ENCODE results near the gene CCR3. TPM values are rescaled to one million over a fixed set of nuclear protein-coding genes. Genes with fewer than 3 reads are reported as not detected.

The CCR3 gene
- total and polyA plus RNA-seq, 2 donors from 2014 or later, result not detected

GRCh38 chr3:46314517-46314916 lies 72.3 kb downstream of the CCR3 start:
- no peak for FAIRE-seq
- H3K36me3 ChIP-seq (ENCODE audit: control insufficient read depth in 2 of 3, insufficient read depth in 3 of 3, low read length in 3 of 3), result no peaks in the 10 kb centered on the region

GRCh38 chr3:46316206-46316605 lies 73.9 kb downstream of the CCR3 start:
- TF ChIP-seq, protein P1, sequence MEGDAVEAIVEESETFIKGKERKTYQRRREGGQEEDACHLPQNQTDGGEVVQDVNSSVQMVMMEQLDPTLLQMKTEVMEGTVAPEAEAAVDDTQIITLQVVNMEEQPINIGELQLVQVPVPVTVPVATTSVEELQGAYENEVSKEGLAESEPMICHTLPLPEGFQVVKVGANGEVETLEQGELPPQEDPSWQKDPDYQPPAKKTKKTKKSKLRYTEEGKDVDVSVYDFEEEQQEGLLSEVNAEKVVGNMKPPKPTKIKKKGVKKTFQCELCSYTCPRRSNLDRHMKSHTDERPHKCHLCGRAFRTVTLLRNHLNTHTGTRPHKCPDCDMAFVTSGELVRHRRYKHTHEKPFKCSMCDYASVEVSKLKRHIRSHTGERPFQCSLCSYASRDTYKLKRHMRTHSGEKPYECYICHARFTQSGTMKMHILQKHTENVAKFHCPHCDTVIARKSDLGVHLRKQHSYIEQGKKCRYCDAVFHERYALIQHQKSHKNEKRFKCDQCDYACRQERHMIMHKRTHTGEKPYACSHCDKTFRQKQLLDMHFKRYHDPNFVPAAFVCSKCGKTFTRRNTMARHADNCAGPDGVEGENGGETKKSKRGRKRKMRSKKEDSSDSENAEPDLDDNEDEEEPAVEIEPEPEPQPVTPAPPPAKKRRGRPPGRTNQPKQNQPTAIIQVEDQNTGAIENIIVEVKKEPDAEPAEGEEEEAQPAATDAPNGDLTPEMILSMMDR (IDR thresholded peaks at IDR 0.05; ENCODE audit: borderline replicate concordance, extremely low read depth, insufficient read depth), result no peak
- Histone ChIP-seq H3K9ac (ENCODE audit: low read length in 3 of 3) (no peak overlapping the region), H3K36me3 (ENCODE audit: control insufficient read depth in 2 of 3, insufficient read depth in 3 of 3, low read length in 3 of 3) (no peaks in the 10 kb centered on the region), H3K27me3 (ENCODE audit: control insufficient read depth, insufficient read depth, low read length) (no peaks in the 10 kb centered on the region), H3K27ac (ENCODE audit: low read depth in 2 of 2, low read length in 2 of 2) (no peak overlapping the region), H3K9me3 (ENCODE audit: control insufficient read depth in 2 of 3, insufficient read depth in 1 of 3, low read length in 3 of 3) (no peaks in the 10 kb centered on the region), H3K4me1 (ENCODE audit: control insufficient read depth in 2 of 3, insufficient read depth in 2 of 3, low read depth in 1 of 3, low read length in 3 of 3) (no peaks in the 10 kb centered on the region), H3K4me3 (ENCODE audit: low read length in 3 of 3) (no peak overlapping the region)
- intact Hi-C loops (cut with DNase I), result no loop called here
- FAIRE-seq (no peak), DNase-seq (no peak)

More at GRCh38 chr3:46314517-46314916, 72.3 kb downstream of the CCR3 start:
- Histone ChIP-seq H3K27me3 (ENCODE audit: control insufficient read depth, insufficient read depth, low read length) (no peaks in the 10 kb centered on the region), H3K9me3 (ENCODE audit: control insufficient read depth in 2 of 3, insufficient read depth in 1 of 3, low read length in 3 of 3) (no peaks in the 10 kb centered on the region), H3K9ac (ENCODE audit: low read length in 3 of 3) (no peak overlapping the region), H3K4me1 (ENCODE audit: control insufficient read depth in 2 of 3, insufficient read depth in 2 of 3, low read depth in 1 of 3, low read length in 3 of 3) (no peaks in the 10 kb centered on the region), H3K4me3 (ENCODE audit: low read length in 3 of 3) (no peak overlapping the region), H3K27ac (ENCODE audit: low read depth in 2 of 2, low read length in 2 of 2) (no peak overlapping the region)
- TF ChIP-seq, protein P1 (IDR thresholded peaks at IDR 0.05; ENCODE audit: borderline replicate concordance, extremely low read depth, insufficient read depth), result no peak
- DNase-seq, result no peak
- intact Hi-C loops (cut with DNase I), result no loop called here

Other genes with a start within 250 kb of the CCR3 start
- gene FYCO1, start 246.6 kb upstream of the CCR3 start, total RNA-seq, result 39.1 TPM
- 11.1 TPM for gene FYCO1, start 246.6 kb upstream of the CCR3 start, polyA plus RNA-seq (ENCODE audit: insufficient read depth, low read depth, low replicate concordance)
- 1.4 TPM for gene XCR1, start 215.0 kb upstream of the CCR3 start, total RNA-seq
- not detected for gene XCR1, start 215.0 kb upstream of the CCR3 start, polyA plus RNA-seq (ENCODE audit: insufficient read depth, low read depth, low replicate concordance)
- gene CCR1, start 34.1 kb upstream of the CCR3 start, total RNA-seq, result 13.8 TPM
- 7.4 TPM for gene CCR1, start 34.1 kb upstream of the CCR3 start, polyA plus RNA-seq (ENCODE audit: insufficient read depth, low read depth, low replicate concordance)
- 8.1 TPM for gene CCR2, start 111.7 kb downstream of the CCR3 start, total RNA-seq
- 0.62 TPM for gene CCR2, start 111.7 kb downstream of the CCR3 start, polyA plus RNA-seq (ENCODE audit: insufficient read depth, low read depth, low replicate concordance)
- 4.4 TPM for gene CCR5, start 128.5 kb downstream of the CCR3 start, total RNA-seq
- 0.32 TPM for gene CCR5, start 128.5 kb downstream of the CCR3 start, polyA plus RNA-seq (ENCODE audit: insufficient read depth, low read depth, low replicate concordance)
- gene CCRL2, start 164.8 kb downstream of the CCR3 start, total RNA-seq, result 2.8 TPM
- 2.1 TPM for gene CCRL2, start 164.8 kb downstream of the CCR3 start, polyA plus RNA-seq (ENCODE audit: insufficient read depth, low read depth, low replicate concordance)
- gene LTF, start 222.4 kb downstream of the CCR3 start, total RNA-seq, result 1,823 TPM
- gene LTF, start 222.4 kb downstream of the CCR3 start, polyA plus RNA-seq (ENCODE audit: insufficient read depth, low read depth, low replicate concordance), result 34.7 TPM

All from kidney (tissue), 14 donors.